Measurements from ENCODE around the gene GLI3. TPM values are rescaled to one million over a fixed set of nuclear protein-coding genes. Genes with fewer than 3 reads are reported as not detected.
"Not testable (repeated sequence)": the region's sequence is repeated elsewhere in the genome, so short reads cannot be mapped to it uniquely, and the experiment has no call there.

The GLI3 gene
- polyA plus RNA-seq, 3 donors = 13.3 to 16.8 (median 16.5) TPM

- no peak for DNase-seq
Measured at GRCh38 chr7:42213093-42213492, 23.9 kb downstream of the GLI3 start.

- DNase-seq = no peak
Measured at GRCh38 chr7:42212541-42213090, 24.4 kb downstream of the GLI3 start.

GRCh38 chr7:42211938-42212337 is 25.1 kb downstream of the GLI3 start:
- no peak for DNase-seq

- DNase-seq = no peak
Measured at GRCh38 chr7:42210779-42211178, 26.2 kb downstream of the GLI3 start.

- no peak for DNase-seq
Measured at GRCh38 chr7:42210333-42210732, 26.7 kb downstream of the GLI3 start.

GRCh38 chr7:42209085-42209484 is 27.9 kb downstream of the GLI3 start:
- DNase-seq = not testable (repeated sequence)

GRCh38 chr7:42208572-42208971 is 28.4 kb downstream of the GLI3 start:
- DNase-seq = no peak

GRCh38 chr7:42207420-42207819 is 29.6 kb downstream of the GLI3 start:
- DNase-seq = no peak

- no peak for DNase-seq
Measured at GRCh38 chr7:42203336-42203735, 33.7 kb downstream of the GLI3 start.

GRCh38 chr7:42202601-42203000 is 34.4 kb downstream of the GLI3 start:
- DNase-seq = no peak

GRCh38 chr7:42198974-42199668 is 37.9 kb downstream of the GLI3 start:
- DNase-seq = no peak

- no peak for DNase-seq
Measured at GRCh38 chr7:42198296-42198695, 38.7 kb downstream of the GLI3 start.

- no peak for DNase-seq
Measured at GRCh38 chr7:42197451-42197850, 39.6 kb downstream of the GLI3 start.

GRCh38 chr7:42194238-42194637 is 42.8 kb downstream of the GLI3 start:
- no peak for DNase-seq

- DNase-seq = no peak
Measured at GRCh38 chr7:42193471-42194129, 43.4 kb downstream of the GLI3 start.

- no peak for DNase-seq
Measured at GRCh38 chr7:42192851-42193461, 44.1 kb downstream of the GLI3 start.

GRCh38 chr7:42192066-42192465 is 44.9 kb downstream of the GLI3 start:
- DNase-seq = no peak

GRCh38 chr7:42189535-42189934 is 47.5 kb downstream of the GLI3 start:
- no peak for DNase-seq

GRCh38 chr7:42186151-42186550 is 50.9 kb downstream of the GLI3 start:
- no peak for DNase-seq

- no peak for DNase-seq
Measured at GRCh38 chr7:42185726-42186125, 51.3 kb downstream of the GLI3 start.

- no peak for DNase-seq
Measured at GRCh38 chr7:42183547-42183946, 53.5 kb downstream of the GLI3 start.

GRCh38 chr7:42181566-42181965 is 55.4 kb downstream of the GLI3 start:
- DNase-seq = no peak

- no peak for DNase-seq
Measured at GRCh38 chr7:42180806-42181205, 56.2 kb downstream of the GLI3 start.

All from renal pelvis (tissue), 4 donors.